ENCODE data around the gene FGF2.

DNA sequence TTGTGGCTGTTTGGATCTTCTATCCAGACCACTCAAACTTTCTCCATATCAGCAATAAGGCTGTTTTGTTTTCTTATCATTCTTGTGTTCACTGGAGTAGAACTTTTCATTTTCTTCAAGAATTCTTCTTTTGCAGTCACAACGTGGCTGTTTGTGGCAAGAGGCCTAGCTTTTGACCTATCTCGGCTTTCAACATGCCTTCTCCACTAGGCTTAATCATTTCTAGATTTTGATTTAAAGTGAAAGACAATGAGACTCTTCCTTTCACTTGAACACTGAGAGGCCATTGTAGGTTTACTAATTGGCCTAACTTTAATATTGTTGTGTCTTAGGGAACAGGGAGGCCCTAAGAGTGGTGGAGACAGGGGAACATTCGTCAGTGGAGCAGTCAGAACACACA is 19.1 kb downstream of the FGF2 start:
- TF ChIP-seq, protein P1, sequence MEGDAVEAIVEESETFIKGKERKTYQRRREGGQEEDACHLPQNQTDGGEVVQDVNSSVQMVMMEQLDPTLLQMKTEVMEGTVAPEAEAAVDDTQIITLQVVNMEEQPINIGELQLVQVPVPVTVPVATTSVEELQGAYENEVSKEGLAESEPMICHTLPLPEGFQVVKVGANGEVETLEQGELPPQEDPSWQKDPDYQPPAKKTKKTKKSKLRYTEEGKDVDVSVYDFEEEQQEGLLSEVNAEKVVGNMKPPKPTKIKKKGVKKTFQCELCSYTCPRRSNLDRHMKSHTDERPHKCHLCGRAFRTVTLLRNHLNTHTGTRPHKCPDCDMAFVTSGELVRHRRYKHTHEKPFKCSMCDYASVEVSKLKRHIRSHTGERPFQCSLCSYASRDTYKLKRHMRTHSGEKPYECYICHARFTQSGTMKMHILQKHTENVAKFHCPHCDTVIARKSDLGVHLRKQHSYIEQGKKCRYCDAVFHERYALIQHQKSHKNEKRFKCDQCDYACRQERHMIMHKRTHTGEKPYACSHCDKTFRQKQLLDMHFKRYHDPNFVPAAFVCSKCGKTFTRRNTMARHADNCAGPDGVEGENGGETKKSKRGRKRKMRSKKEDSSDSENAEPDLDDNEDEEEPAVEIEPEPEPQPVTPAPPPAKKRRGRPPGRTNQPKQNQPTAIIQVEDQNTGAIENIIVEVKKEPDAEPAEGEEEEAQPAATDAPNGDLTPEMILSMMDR (conservative IDR thresholded peaks at IDR 0.05; ENCODE audit: low read depth, low read length), result no peak
- TF ChIP-seq EZH2 (IDR thresholded peaks at IDR 0.05; ENCODE audit: low read length, unreplicated experiment), result no peak
